Measurements from ENCODE around the gene MAFF.

Gene MAFF

DNA sequence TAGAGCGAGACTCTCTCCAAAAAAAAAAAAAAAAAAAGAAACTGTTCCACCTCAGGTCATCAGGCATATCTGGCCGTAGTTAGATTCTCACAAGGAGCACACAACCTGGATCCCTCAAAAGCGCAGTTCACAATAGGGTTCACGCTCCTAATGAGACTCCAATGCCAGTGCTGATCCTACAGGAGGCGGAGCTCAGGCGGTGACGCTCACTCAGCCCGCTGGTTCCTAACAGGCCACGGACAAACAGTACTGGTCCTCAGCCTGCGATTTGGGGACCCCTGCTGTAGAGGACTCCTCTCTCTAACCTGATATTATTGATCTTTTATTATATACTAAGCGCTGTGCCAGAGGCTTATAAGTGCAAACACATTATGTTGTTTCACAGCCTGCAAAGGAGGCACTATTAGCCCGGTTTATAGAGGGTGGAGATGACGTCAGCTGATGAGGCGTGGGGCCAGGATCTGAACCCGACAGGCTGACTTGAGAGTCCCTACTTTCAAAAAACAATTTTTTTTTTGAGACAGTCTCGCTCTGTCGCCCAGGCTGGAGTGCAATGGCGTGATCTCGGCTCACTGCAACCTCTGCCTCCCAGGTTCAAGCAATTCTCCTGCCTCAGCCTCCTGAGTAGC is 4.9 kb upstream of the MAFF start:
- Histone ChIP-seq H3K79me2 (ENCODE audit: insufficient read depth, low read length) (no peaks in the 10 kb centered on the region), H3K9me2 (ENCODE audit: low read depth, low read length) (no peaks in the 10 kb centered on the region), H4K20me1 (ENCODE audit: insufficient read depth, low read length) (no peaks in the 10 kb centered on the region), H2AFZ (ENCODE audit: low read length) (no peak overlapping the region), H3K4me3 (ENCODE audit: low read depth, low read length, poor library complexity, severe bottlenecking) (no peak overlapping the region), H3K4me1 (ENCODE audit: insufficient read depth, low read length, severe bottlenecking) (peaks cover 22% of the 10 kb centered on the region), H3K9ac (ENCODE audit: low read length) (no peak overlapping the region), H3F3A (ENCODE audit: insufficient read depth, low read length) (no peaks in the 10 kb centered on the region), H3K27ac (ENCODE audit: low read depth, low read length, poor library complexity, severe bottlenecking) (no peak overlapping the region), H3K27me3 (ENCODE audit: insufficient read depth, low read length) (no peaks in the 10 kb centered on the region), H3K36me3 (ENCODE audit: insufficient read depth, low read length) (no peaks in the 10 kb centered on the region), H3K9me3 (ENCODE audit: low read length) (no peaks in the 10 kb centered on the region), H3K4me2 (ENCODE audit: low read length) (no peak overlapping the region)
- TF ChIP-seq EZH2 (IDR thresholded peaks at IDR 0.05; ENCODE audit: borderline replicate concordance, low read length) = no peak
- TF ChIP-seq, protein P1, sequence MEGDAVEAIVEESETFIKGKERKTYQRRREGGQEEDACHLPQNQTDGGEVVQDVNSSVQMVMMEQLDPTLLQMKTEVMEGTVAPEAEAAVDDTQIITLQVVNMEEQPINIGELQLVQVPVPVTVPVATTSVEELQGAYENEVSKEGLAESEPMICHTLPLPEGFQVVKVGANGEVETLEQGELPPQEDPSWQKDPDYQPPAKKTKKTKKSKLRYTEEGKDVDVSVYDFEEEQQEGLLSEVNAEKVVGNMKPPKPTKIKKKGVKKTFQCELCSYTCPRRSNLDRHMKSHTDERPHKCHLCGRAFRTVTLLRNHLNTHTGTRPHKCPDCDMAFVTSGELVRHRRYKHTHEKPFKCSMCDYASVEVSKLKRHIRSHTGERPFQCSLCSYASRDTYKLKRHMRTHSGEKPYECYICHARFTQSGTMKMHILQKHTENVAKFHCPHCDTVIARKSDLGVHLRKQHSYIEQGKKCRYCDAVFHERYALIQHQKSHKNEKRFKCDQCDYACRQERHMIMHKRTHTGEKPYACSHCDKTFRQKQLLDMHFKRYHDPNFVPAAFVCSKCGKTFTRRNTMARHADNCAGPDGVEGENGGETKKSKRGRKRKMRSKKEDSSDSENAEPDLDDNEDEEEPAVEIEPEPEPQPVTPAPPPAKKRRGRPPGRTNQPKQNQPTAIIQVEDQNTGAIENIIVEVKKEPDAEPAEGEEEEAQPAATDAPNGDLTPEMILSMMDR (IDR thresholded peaks at IDR 0.05; ENCODE audit: low read length) = no peak

DNA sequence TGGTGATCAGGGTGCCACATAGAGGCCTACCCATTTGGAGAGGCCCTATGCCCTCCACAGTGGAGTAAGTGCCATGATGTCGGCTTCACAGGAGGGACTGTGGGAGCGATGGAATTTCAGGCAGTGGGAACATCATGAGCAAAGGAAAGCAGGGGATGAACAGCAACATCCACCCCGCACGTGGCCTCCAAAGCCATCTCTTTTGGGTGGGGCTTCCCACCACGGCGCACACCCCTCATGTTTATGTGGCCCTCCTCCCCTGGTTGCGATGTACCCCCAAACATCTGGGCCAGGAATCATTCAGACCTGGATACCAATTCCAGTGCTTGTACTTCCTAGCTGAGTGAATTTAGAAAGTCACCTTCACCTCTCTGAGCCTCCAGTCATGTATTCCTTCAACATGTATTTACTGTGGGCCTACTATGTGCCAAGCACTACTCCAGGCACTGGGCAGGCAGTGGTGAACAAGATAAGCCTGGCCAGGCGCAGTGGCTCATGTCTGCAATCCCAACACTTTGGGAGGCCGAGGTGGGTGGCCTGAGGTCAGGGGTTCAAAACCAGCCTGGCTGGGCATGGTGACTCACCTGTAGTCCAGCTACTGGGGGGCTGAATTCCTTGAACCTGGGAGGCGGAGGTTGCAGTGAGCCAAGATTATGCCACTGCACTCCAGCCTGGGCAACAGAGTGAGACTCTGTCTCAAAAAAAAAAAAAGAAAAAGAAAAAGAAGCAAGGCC is 1.8 kb upstream of the MAFF start:
- TF ChIP-seq EZH2 (IDR thresholded peaks at IDR 0.05; ENCODE audit: borderline replicate concordance, low read length) = no peak
- TF ChIP-seq, protein P1 (IDR thresholded peaks at IDR 0.05; ENCODE audit: low read length) = no peak
- Histone ChIP-seq H3K9ac (ENCODE audit: low read length) (no peak overlapping the region), H3K9me2 (ENCODE audit: low read depth, low read length) (no peaks in the 10 kb centered on the region), H3K27ac (ENCODE audit: low read depth, low read length, poor library complexity, severe bottlenecking) (no peak overlapping the region), H3K9me3 (ENCODE audit: low read length) (no peaks in the 10 kb centered on the region), H3K4me1 (ENCODE audit: insufficient read depth, low read length, severe bottlenecking) (peaks cover 28% of the 10 kb centered on the region), H3K79me2 (ENCODE audit: insufficient read depth, low read length) (no peaks in the 10 kb centered on the region), H3K36me3 (ENCODE audit: insufficient read depth, low read length) (no peaks in the 10 kb centered on the region), H2AFZ (ENCODE audit: low read length) (no peak overlapping the region), H3F3A (ENCODE audit: insufficient read depth, low read length) (no peaks in the 10 kb centered on the region), H3K4me3 (ENCODE audit: low read depth, low read length, poor library complexity, severe bottlenecking) (no peak overlapping the region), H3K27me3 (ENCODE audit: insufficient read depth, low read length) (no peaks in the 10 kb centered on the region), H4K20me1 (ENCODE audit: insufficient read depth, low read length) (no peaks in the 10 kb centered on the region), H3K4me2 (ENCODE audit: low read length) (no peak overlapping the region)

DNA sequence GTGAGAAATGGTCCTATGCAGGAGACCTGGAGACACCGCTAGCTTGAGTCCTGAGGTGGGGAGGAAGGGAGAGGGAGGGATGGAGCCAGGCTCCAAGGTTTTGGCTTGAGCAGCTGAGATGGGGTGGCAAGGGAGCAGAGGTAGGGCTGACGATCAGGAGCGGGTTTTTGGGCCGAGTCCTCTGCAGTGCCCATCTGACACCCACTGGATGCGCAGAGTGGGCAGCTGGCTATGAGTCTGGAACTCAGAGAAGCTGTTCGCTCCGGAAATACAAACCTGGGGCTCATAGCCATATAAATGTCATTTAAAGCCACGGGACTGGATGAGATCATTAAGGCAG is 453 bp upstream of the MAFF start:
- no peaks in the 10 kb centered on the region for H3K9me2 ChIP-seq (ENCODE audit: low read depth, low read length)
- no peaks in the 10 kb centered on the region for H3K79me2 ChIP-seq (ENCODE audit: insufficient read depth, low read length)
- H3F3A ChIP-seq (ENCODE audit: insufficient read depth, low read length) = no peaks in the 10 kb centered on the region
- no peaks in the 10 kb centered on the region for H3K9me3 ChIP-seq (ENCODE audit: low read length)
- H2AFZ ChIP-seq (ENCODE audit: low read length) = peak overlapping the region; percentile 52; the same call in 1 of the 2 replicates
- H3K27me3 ChIP-seq (ENCODE audit: insufficient read depth, low read length) = no peaks in the 10 kb centered on the region
- H4K20me1 ChIP-seq (ENCODE audit: insufficient read depth, low read length) = no peaks in the 10 kb centered on the region
- H3K4me3 ChIP-seq (ENCODE audit: low read depth, low read length, poor library complexity, severe bottlenecking) = peak overlapping the region; percentile 78
- H3K4me2 ChIP-seq (ENCODE audit: low read length) = peak overlapping the region; percentile 84
- no peaks in the 10 kb centered on the region for H3K36me3 ChIP-seq (ENCODE audit: insufficient read depth, low read length)
- peaks cover 27% of the 10 kb centered on the region for H3K4me1 ChIP-seq (ENCODE audit: insufficient read depth, low read length, severe bottlenecking)
- H3K9ac ChIP-seq (ENCODE audit: low read length) = peak overlapping the region; percentile 57
- peak overlapping the region; percentile 27 for H3K27ac ChIP-seq (ENCODE audit: low read depth, low read length, poor library complexity, severe bottlenecking)
- no peak for TF ChIP-seq EZH2 (IDR thresholded peaks at IDR 0.05; ENCODE audit: borderline replicate concordance, low read length)
- TF ChIP-seq, protein P1 (IDR thresholded peaks at IDR 0.05; ENCODE audit: low read length) = no peak
